Upper lobe of left lung (tissue), 4 donors: ENCODE results near the gene ACSM3.

Source experiments
- CTCF ChIP-seq, 6 experiments: fragments of 450-650 bp in 4 of 6; fragments of 200-600 bp in 2 of 6; sonication (generic) in 2 of 6; IDR thresholded peaks; one replicate each; pipeline ENCODE4 v1.5.1; 2016 to 2019; ENCODE audit warnings: antibody characterized with exemption in 6 of 6
- EP300 ChIP-seq, 4 donors: sonication (generic); formaldehyde crosslinking; IDR thresholded peaks; one replicate each; pipeline ENCODE4 v1.5.1; 2017; ENCODE audit warnings: antibody characterized with exemption in 4 of 4, control low read depth in 2 of 4

- TF ChIP-seq CTCF (IDR thresholded peaks at IDR 0.05) = no peak
- no peak for TF ChIP-seq EP300 (IDR thresholded peaks at IDR 0.05)
These were observed 37.5 kb downstream of the ACSM3 start for GRCh38 chr16:20801278-20801677.
